ENCODE data around the gene MAP3K5.
"Not testable (repeated sequence)": the region's sequence is repeated elsewhere in the genome, so short reads cannot be mapped to it uniquely, and the experiment has no call there.

MAP3K5 gene

DNA sequence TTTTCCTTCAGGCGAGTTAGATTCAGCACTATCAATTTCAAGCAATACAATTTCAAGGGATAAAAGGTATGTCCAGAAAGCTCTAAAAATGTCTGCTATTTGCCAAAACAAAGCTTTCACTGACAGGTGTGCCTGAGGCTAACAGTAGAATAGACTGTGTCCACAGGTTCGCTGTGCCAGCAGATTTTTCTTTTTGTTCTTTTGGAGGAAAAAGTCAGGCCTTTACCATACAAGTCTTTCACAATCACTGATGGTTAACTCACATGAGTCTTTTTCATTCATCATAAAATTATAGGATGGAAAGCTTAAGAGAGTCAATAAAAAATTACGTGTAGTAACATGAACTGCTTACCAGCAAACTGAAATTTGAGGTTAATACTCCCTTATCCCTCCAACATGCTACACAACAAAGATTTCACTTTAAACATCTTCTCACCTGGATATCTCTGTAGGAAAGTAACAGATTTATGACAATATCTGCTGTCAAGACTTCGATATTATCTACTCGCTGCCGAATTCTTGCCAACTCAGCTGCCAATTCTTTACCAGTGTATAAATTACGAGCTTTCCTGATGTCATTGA lies 95.4 kb downstream of the MAP3K5 start:
- no peak overlapping the region for H3K27ac Mint-ChIP-seq (ENCODE audit: low read depth)
- peaks cover 24% of the 10 kb centered on the region for H3K4me1 Mint-ChIP-seq
- no peaks in the 10 kb centered on the region for H3K27me3 Mint-ChIP-seq
- H3K9me3 Mint-ChIP-seq, result no peaks in the 10 kb centered on the region
- DNase-seq (ENCODE audit: low spot score in 2 of 2), result no peak
- ATAC-seq (replicated peaks; ENCODE audit: extremely low read depth, poor library complexity, severe bottlenecking), result no peak
- H3K4me3 Mint-ChIP-seq, result no peak overlapping the region
- peaks cover 20% of the 10 kb centered on the region for H3K36me3 Mint-ChIP-seq (ENCODE audit: insufficient read depth)

DNA sequence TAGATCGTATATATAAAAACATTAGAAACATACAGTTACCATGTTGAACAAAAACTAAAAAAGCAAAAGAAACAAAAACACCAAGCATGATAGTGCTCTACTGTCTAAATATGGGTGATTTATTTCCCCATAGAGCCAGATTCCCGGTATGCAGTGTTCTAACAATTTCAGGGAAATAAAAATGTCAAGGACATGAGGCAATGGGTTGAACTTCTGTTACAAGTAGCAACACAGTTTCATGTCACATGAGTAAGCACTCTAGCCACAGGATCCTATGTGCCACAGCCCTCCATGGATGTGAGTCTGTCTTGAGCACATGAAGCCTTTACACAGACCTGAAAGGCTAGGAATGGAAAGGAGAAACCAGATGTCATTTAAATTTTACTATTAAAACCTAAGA lies 96.0 kb downstream of the MAP3K5 start:
- peaks cover 20% of the 10 kb centered on the region for H3K36me3 Mint-ChIP-seq (ENCODE audit: insufficient read depth)
- ATAC-seq (replicated peaks; ENCODE audit: extremely low read depth, poor library complexity, severe bottlenecking) (no peak), DNase-seq (ENCODE audit: low spot score in 2 of 2) (no peak)
- H3K9me3 Mint-ChIP-seq, result no peaks in the 10 kb centered on the region
- H3K27me3 Mint-ChIP-seq, result no peaks in the 10 kb centered on the region
- H3K4me1 Mint-ChIP-seq, result peaks cover 21% of the 10 kb centered on the region
- no peak overlapping the region for H3K4me3 Mint-ChIP-seq
- no peak overlapping the region for H3K27ac Mint-ChIP-seq (ENCODE audit: low read depth)

DNA sequence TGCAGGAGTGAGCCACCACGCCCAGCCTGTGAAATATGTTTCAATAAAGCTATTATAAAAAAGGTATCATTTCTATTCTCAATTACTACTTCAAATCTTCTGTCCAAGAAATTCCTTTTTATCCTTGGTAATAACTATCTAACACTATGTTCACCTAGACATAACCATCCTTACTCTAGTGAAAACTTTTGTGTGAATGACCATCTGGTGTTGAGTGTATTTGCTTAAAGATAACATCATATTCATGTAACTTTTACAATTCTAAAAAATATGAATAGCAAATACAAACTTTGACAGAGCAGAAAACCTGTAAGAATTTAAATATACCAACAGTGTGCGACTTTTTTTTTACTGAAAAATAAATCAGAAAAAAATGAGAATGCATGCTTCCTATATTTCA lies 96.9 kb downstream of the MAP3K5 start:
- H3K36me3 Mint-ChIP-seq (ENCODE audit: insufficient read depth), result peaks cover 20% of the 10 kb centered on the region
- no peaks in the 10 kb centered on the region for H3K27me3 Mint-ChIP-seq
- DNase-seq (ENCODE audit: low spot score in 2 of 2) (no peak), ATAC-seq (replicated peaks; ENCODE audit: extremely low read depth, poor library complexity, severe bottlenecking) (no peak)
- H3K27ac Mint-ChIP-seq (ENCODE audit: low read depth), result no peak overlapping the region
- peaks cover 13% of the 10 kb centered on the region for H3K4me1 Mint-ChIP-seq
- H3K4me3 Mint-ChIP-seq, result no peak overlapping the region
- no peaks in the 10 kb centered on the region for H3K9me3 Mint-ChIP-seq

DNA sequence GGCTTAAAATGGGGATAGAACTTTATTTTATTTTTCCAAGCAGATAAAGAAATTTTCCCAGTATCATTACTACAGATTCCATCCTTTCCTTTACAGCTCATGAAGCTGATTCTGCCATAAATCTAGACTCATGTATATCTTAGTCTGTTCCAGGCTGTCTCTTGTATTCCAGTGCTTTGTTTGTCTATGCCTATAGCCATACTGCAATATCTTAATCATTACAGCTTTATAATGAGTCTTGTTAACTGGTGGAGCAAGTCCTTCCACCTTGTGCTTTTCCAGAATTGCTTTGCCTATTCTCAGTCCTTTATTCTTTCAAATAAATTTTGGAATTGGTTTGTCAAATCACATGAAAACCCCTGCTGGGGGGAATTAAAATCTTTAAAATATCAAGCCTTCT lies 99.2 kb downstream of the MAP3K5 start:
- Mint-ChIP-seq H3K36me3 (ENCODE audit: insufficient read depth) (peaks cover 22% of the 10 kb centered on the region), H3K27ac (ENCODE audit: low read depth) (no peak overlapping the region), H3K4me1 (no peaks in the 10 kb centered on the region), H3K4me3 (no peak overlapping the region), H3K27me3 (no peaks in the 10 kb centered on the region), H3K9me3 (no peaks in the 10 kb centered on the region)
- ATAC-seq (replicated peaks; ENCODE audit: extremely low read depth, poor library complexity, severe bottlenecking) (no peak), DNase-seq (ENCODE audit: low spot score in 2 of 2) (no peak)

DNA sequence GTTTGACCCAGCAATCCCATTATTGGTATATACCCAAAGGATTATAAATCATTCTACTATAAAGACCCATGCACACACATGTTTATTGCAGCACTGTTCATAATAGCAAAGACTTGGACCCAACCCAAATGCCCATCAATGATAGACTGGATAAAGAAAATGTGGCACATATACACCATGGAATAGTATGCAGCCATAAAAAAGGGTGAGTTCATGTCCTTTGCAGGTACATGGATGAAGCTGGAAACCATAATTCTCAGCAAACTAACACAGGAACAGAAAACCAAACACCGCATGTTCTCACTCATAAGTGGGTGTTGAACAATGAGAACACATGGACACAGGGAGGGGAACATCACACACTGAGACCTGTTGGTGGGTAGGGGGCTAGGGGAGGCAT lies 104.4 kb downstream of the MAP3K5 start:
- not testable (repeated sequence) for H3K9me3 Mint-ChIP-seq; DNase-seq (ENCODE audit: low spot score in 2 of 2); ATAC-seq (replicated peaks; ENCODE audit: extremely low read depth, poor library complexity, severe bottlenecking); H3K4me3 Mint-ChIP-seq; H3K27me3 Mint-ChIP-seq; H3K27ac Mint-ChIP-seq (ENCODE audit: low read depth)
- Mint-ChIP-seq H3K4me1 (peaks cover 19% of the 10 kb centered on the region), H3K36me3 (ENCODE audit: insufficient read depth) (peaks cover 13% of the 10 kb centered on the region)

DNA sequence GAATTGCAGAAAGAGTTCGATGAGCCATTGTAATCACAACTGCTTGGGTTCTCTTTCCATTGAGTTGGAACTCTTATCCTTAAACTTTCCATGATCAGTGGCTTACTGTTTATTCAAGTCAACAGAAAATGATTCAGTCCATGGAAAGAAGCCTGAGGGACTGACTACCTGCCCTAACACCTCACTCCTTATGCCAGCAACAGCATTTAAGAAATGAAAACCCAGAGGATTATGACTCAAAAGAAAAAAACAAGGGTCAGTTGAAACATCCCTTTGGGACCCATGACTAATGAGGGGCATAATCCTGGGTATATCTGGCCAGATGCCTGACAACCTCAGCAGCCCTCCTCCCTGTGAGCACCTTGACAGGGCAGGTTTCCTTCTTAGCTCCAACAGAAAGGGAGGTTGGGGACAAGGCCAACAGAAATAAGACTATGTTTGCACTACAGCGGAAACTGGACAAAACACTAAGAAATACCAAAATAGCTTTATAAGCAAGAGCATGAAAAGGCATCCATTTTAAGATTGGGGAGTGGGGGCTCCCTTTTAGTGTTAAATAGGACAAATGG lies 106.7 kb downstream of the MAP3K5 start:
- no peak for ATAC-seq (replicated peaks; ENCODE audit: extremely low read depth, poor library complexity, severe bottlenecking)
- Mint-ChIP-seq H3K27ac (ENCODE audit: low read depth) (no peak overlapping the region), H3K9me3 (no peaks in the 10 kb centered on the region), H3K27me3 (no peaks in the 10 kb centered on the region), H3K4me1 (peaks cover 19% of the 10 kb centered on the region), H3K4me3 (no peak overlapping the region), H3K36me3 (ENCODE audit: insufficient read depth) (peaks cover 10% of the 10 kb centered on the region)
- no peak for DNase-seq (ENCODE audit: low spot score in 2 of 2)

DNA sequence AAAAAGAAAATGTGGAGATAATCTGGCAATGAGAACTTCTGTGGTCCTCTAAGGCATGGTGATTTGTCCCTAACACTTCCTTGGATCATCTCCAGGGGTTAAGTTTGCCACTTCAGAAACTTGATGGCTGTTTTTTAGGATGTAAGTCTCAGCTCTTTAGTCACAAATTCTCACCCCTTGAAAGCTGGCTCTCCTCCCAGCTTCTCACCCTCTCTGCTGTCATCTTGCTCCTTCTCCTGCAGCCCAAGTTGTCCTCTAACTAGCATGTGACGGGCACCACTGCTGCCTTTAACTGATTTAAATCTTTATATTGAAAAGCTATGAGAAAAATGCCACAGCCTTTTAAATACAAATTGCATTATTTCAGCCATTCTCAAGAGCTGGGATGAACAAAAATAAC lies 107.8 kb downstream of the MAP3K5 start:
- H3K36me3 Mint-ChIP-seq (ENCODE audit: insufficient read depth), result peaks cover 14% of the 10 kb centered on the region
- no peak overlapping the region for H3K27ac Mint-ChIP-seq (ENCODE audit: low read depth)
- H3K4me1 Mint-ChIP-seq, result peaks cover 19% of the 10 kb centered on the region

DNA sequence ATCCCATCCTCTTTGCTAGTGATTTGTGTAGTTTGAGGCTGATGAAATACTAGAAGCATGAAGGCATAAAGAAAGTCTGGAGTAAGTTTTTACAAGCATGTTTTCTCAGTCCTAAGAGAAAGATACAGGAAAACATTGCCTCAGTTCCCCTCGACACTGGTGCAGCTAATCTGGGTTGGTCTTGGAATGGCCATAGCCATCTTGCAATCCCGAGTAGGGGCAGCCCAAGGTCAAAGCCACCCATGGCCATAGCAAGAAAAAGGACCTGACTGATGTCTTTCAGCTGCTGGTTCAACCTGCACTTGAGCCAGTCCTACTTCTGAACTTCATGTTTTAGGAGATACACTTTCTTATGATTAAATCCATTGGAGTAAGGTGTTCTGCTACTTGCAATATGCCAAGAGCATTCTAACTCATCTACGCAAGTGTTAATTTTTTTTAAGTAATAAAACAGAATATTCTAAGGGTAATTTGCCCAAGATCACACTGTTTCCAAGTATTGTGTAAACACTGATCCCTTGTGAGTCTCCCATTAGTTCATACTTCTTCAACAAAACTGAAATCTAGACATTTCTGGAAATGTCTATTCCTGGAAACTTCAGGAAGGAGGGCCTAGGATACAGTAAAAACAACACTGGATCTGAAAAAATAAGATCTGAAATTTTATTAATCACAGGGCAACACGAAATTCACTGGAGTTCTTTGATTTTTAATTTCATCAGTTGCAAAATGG lies 108.9 kb downstream of the MAP3K5 start:
- DNase-seq (ENCODE audit: low spot score in 2 of 2) (no peak), ATAC-seq (replicated peaks; ENCODE audit: extremely low read depth, poor library complexity, severe bottlenecking) (no peak)
- Mint-ChIP-seq H3K4me3 (no peak overlapping the region), H3K36me3 (ENCODE audit: insufficient read depth) (peaks cover 14% of the 10 kb centered on the region), H3K4me1 (peaks cover 19% of the 10 kb centered on the region), H3K27me3 (no peaks in the 10 kb centered on the region), H3K9me3 (no peaks in the 10 kb centered on the region), H3K27ac (ENCODE audit: low read depth) (no peak overlapping the region)

More for the DNA sequence above, 107.8 kb downstream of the MAP3K5 start:
- H3K27me3 Mint-ChIP-seq, result no peaks in the 10 kb centered on the region
- no peaks in the 10 kb centered on the region for H3K9me3 Mint-ChIP-seq
- no peak for DNase-seq (ENCODE audit: low spot score in 2 of 2)
- ATAC-seq (replicated peaks; ENCODE audit: extremely low read depth, poor library complexity, severe bottlenecking), result no peak
- no peak overlapping the region for H3K4me3 Mint-ChIP-seq

DNA sequence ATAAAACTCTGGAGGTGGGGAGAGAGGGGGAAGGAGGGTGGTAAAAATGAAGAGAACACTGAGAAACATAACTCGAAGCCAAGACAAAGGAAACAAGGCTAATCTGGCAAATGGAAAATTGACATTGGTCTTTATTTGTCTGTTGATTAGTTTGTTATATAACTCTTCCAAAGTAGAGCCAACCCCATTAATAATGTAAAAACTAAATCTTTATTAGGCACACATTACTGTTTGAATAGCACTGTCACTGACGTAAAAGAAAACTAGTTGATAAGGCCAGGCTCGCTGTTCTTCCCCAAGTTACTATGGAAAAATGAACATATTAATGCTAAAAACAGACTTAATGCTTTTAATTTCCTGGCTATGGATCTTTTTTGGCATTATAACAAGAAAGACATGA lies 110.0 kb downstream of the MAP3K5 start:
- Mint-ChIP-seq H3K4me3 (no peak overlapping the region), H3K9me3 (no peaks in the 10 kb centered on the region), H3K27me3 (no peaks in the 10 kb centered on the region), H3K4me1 (peaks cover 17% of the 10 kb centered on the region), H3K27ac (ENCODE audit: low read depth) (no peak overlapping the region), H3K36me3 (ENCODE audit: insufficient read depth) (peaks cover 7% of the 10 kb centered on the region)
- ATAC-seq (replicated peaks; ENCODE audit: extremely low read depth, poor library complexity, severe bottlenecking), result no peak
- no peak for DNase-seq (ENCODE audit: low spot score in 2 of 2)

DNA sequence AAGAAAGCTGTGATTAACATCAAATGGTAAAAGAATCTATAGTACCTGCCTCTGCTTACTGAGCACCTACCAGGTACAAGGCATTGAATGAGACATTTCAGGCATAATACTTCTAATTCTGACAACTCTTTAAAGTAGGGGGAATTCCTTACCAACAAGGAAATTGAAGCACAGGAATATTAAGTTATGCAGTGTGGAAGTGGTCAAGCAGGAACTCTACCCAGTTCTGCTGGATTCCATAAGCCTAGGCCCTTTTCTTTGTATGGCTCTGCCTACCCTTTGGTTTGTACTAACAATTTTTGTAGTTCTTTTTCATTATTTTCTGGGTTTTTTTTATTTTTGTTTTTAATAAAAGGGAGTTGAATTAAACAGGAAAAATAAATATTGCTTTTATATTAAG lies 114.5 kb downstream of the MAP3K5 start:
- H3K9me3 Mint-ChIP-seq, result peaks cover 7% of the 10 kb centered on the region
- no peaks in the 10 kb centered on the region for H3K4me1 Mint-ChIP-seq
- no peak for ATAC-seq (replicated peaks; ENCODE audit: extremely low read depth, poor library complexity, severe bottlenecking)
- H3K27me3 Mint-ChIP-seq, result no peaks in the 10 kb centered on the region
- H3K4me3 Mint-ChIP-seq, result no peak overlapping the region
- DNase-seq (ENCODE audit: low spot score in 2 of 2), result no peak
- H3K27ac Mint-ChIP-seq (ENCODE audit: low read depth), result no peak overlapping the region
- peaks cover 9% of the 10 kb centered on the region for H3K36me3 Mint-ChIP-seq (ENCODE audit: insufficient read depth)

DNA sequence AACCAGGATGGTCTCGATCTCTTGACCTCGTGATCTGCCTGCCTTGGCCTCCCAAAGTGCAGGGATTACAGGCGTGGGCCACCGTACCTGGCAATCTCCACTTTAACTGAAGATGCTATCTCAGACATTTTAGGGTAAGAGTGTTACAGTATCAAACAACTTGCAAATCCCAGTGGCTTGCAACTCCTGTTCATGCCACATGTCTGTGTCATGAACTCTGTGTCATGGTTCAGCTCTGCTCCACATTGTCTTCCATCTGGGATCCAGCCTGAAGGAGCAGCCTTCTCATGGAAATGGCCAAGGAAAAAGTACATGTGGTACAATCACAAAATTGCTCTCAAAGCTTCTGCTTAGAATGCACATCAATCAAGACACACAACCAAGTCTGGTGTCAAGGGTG lies 114.9 kb downstream of the MAP3K5 start:
- Mint-ChIP-seq H3K9me3 (peaks cover 7% of the 10 kb centered on the region), H3K4me3 (no peak overlapping the region), H3K4me1 (no peaks in the 10 kb centered on the region), H3K27ac (ENCODE audit: low read depth) (no peak overlapping the region), H3K27me3 (no peaks in the 10 kb centered on the region), H3K36me3 (ENCODE audit: insufficient read depth) (peaks cover 9% of the 10 kb centered on the region)
- no peak for ATAC-seq (replicated peaks; ENCODE audit: extremely low read depth, poor library complexity, severe bottlenecking)
- DNase-seq (ENCODE audit: low spot score in 2 of 2), result no peak

DNA sequence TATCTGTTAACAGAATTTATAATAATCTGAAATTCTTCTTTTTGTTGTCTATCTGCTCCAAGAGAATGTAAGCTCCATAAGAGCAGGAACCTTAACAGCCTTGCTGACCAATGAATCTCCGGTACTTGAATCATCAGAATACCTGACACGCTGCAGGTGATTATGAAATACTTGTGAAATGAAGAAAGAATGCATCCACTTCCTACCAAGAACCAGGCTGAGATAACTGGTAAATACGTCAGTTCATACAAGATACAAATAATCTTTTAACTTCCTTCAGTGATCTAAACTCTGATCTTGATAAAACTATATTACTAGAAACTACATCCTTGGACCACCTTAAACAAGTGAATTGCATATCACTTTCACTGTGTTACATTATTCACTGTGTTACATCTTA lies 116.2 kb downstream of the MAP3K5 start:
- ATAC-seq (replicated peaks; ENCODE audit: extremely low read depth, poor library complexity, severe bottlenecking), result no peak
- Mint-ChIP-seq H3K36me3 (ENCODE audit: insufficient read depth) (peaks cover 8% of the 10 kb centered on the region), H3K9me3 (peaks cover 7% of the 10 kb centered on the region), H3K4me3 (no peak overlapping the region), H3K27me3 (no peaks in the 10 kb centered on the region), H3K4me1 (no peaks in the 10 kb centered on the region), H3K27ac (ENCODE audit: low read depth) (no peak overlapping the region)
- DNase-seq (ENCODE audit: low spot score in 2 of 2), result no peak

DNA sequence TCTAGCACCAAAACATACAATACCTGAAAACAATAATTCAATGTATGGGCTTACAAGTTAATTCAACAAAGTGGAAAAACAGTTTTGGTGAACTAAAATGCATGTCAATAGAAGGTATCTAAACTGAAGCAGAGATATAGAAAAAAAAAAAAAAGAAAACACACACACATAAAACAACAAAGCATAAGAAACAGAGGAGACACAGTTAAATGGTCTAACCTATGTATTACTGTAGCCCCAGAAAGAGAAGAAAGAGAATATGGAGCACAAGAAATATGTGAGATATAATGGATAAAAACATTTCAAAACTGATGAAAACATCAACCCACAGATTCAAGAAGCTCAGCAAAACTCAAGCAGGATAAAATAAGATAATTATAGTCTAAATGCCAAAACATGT lies 118.7 kb downstream of the MAP3K5 start:
- no peaks in the 10 kb centered on the region for H3K27me3 Mint-ChIP-seq
- DNase-seq (ENCODE audit: low spot score in 2 of 2), result no peak
- no peak overlapping the region for H3K4me3 Mint-ChIP-seq
- peaks cover 7% of the 10 kb centered on the region for H3K9me3 Mint-ChIP-seq
- H3K36me3 Mint-ChIP-seq (ENCODE audit: insufficient read depth), result peaks cover 2% of the 10 kb centered on the region
- no peak for ATAC-seq (replicated peaks; ENCODE audit: extremely low read depth, poor library complexity, severe bottlenecking)
- H3K4me1 Mint-ChIP-seq, result no peaks in the 10 kb centered on the region
- peak overlapping the region; percentile 50 for H3K27ac Mint-ChIP-seq (ENCODE audit: low read depth)

Data from central memory CD8-positive, alpha-beta T cell (primary cell).